GM19455 (cell line): Measurements from ENCODE around the gene DEDD.

Experiments used
- ATAC-seq: cut with Tn5 transposase; IDR thresholded peaks from one replicate; pipeline ENCODE4 v1.9.1; 2021; ENCODE audit not compliant: unreplicated experiment

DEDD gene

DNA sequence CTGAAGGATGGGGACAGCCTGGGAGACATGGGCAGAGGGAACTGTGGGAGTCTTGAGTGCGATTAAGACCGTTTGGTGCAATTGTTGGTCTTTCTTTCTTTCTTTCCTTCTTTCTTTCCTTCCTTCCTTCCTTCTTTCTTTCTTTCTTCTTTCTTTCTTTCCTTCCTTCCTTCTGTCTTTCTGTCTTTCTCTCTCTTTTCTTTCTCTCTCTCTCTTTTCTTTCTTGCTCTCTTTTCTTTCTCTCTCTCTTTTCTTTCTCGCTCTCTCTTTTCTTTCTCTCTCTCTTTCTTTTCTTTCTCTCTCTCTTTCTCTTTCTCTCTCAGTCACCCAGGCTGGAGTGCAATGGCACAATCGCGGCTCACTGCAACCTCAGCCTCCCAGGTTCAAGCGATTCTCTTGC is 37.2 kb downstream of the DEDD start:
- ATAC-seq: no peak

- ATAC-seq: no peak
Measured at GRCh38 chr1:161094481-161094880, 38.0 kb downstream of the DEDD start.

- ATAC-seq: no peak
Measured at GRCh38 chr1:161092621-161093028, 39.8 kb downstream of the DEDD start.

DNA sequence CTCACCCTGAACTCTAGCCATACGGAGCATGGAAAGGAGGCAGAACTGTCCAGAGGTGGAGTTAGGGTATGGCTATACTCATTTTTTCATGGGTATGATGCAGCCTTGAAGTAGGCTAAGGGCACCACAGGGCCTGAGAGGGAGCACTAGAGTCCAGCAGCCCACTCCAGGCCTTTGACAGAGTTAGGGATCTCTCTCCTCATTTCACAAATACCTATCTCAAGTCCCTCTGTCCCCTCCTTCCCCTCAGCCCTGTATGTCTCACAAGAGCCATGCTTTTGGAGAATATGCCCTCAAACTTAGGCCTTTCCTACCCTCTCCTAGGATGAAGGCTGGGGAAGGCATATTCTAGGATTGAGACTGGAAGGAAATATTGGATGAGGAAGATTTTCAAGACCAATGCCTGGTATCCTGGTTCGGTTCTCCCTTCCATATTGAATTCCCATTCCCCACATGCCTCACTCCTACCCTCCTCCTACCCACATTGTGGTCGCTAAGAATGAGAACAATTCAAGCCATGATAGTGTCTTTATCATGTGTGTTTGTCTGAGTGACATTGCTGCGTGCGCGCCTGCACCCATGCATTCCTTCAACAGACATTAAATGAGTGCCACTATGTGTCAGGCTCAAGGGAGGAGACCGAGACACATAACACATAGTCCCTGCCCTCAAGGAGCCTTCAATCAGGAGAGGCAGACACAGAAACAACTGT is 40.5 kb downstream of the DEDD start:
- no peak for ATAC-seq

DNA sequence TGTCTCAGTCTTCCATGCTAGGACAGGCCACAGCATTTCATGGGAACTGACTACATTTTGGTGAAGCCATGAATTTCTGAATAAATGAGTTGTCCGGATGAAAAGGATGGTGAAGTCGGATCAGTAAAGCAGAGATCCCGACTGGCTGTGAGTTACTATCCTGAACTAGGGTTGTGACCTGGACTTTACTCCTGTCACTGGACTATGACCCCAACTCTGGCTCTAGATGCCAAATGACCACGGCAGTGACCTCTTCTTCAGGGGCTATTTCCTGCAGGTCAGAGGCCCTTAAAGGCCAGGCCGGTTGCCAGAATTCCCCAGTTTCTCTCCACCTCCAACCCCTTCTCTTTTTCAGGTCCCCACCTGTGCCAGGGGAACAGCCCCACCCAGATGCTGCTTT is 41.4 kb downstream of the DEDD start:
- ATAC-seq: no peak

DNA sequence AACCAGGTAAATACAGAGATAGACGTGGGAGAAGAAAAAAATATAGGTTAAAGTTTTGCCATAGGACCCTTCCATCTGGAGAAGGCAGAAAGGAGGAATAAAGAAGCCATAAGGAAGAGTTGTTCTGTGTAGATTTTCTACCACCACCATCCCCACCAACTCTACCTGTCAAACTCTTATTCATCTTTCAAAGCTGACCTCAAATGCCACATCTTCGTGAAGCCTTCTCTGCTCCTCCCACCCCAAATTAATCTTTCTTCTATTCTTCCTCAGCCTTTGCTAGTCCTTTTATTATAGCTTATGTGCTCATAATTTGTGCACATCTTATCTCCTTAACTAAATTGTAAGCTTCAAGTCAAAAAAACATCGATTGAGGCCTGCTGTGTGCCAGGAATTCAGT is 41.9 kb downstream of the DEDD start:
- ATAC-seq: no peak

DNA sequence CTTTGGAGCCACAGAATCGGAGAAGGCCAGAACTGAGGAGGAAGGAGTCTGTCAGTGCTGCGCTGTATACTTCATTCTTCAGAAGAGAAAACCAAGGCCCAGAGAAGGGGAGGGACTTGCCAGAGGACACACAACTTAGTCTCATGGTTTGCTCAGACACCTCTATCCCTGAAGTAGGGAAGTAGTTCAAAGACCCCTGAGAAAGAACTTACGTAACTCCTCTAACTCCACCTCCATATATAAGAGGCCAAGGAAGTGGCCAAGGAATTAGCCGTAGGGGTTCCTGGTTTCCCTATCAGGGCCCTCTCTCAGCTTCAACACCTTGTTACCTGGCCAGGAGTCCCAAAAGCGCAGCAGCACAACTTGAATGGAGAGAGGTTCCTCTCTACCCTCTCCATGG is 42.5 kb downstream of the DEDD start:
- no peak for ATAC-seq

DNA sequence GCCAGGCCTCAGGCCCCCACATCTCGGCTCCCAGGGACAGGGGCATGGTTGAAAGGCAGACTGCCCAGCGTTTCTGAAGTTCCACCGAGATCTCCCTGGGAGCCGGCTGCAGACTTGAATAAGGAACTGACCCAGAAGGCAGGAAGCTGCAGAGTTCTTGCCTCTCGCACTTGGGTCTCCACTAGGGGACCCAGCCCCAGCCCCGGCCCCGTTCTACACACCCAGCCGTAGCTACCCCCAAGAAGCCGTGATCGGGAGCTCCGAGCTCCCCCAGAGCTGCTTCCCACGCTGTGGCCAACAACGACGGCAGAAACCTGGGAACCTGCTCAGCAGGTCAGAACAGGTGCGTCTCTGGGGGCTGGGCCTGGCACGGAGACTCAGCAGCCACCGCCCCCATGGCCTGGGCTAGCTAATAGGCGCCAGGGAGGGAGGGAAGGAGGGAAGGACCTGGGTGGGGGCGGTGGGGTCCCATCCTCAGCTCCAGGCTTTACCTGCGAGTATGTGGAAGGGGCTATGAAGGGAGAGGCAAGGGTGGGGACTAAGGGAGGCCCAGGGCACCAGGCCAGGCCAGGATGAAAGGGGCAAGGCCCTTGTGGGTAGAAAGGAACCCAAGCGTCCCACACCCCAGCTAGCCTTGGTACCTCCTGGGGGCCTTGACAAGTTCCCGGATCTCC is 43.1 kb downstream of the DEDD start, which contains the start of gene NECTIN4:
TSS of gene NECTIN4 (minus strand) at position 308 of the 674 bp plus-strand sequence. CDS start at position 46, 262 bp downstream.
- no peak for ATAC-seq

GRCh38 chr1:161088587-161089110 is 43.8 kb downstream of the DEDD start:
- no peak for ATAC-seq

DNA sequence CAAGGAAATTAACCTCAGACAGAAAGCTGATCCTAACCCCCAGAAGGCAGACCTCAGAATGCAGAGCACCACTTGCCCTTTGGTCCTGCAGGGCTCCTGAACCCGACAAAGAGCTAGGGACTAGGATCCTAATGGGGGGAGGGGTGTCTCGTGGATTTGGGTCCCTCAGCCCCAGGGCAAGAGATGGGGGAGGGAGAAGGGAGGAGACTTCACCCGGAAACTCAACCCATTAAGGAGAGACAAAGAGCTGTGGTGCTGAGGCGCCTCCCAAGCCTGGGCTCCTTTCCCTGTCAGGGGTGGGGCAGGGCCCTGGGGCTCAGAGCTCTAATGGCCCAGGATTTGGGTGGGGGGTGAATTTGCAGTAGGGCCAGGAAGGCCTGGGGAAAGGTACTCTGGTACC is 46.0 kb downstream of the DEDD start:
- no peak for ATAC-seq

DNA sequence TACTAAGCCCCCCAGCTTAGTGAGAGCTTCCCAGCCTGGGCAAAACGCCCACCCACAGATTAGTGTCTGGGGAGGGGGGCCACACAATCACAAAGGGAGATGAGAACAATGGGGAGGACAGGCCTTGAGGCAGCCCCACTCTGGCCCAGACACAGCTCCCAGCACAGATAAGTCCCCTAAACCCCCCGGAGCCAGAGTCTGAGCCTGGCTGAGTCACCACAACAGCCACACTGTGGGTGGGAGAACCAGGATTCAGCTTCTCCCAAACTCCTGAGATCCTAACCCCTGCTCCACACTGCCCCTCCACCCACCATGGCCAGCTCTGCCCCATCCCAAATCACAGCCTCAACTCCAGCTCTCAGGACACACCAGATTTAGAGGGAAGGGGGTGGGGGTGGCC is 47.3 kb downstream of the DEDD start:
- no peak for ATAC-seq

DNA sequence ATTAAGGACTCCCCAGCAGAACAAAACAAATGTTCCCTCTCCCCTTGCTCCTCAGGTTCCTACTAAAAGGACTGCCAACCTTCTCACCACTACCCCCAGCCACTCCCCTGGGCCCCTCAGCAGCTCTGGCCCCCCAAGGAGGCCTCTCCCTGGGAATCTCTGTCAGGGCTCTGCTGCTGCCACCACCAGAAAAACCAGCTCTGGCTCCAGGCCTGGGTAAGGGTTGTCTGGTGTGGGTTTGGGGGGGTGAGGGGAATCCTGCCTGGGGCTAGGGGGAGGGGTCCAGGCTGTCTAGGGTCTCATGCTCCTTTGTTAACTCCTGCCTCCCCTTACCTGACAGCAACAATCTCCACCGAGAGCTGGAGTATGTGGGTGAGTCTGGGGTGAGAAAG is 47.9 kb downstream of the DEDD start:
- no peak for ATAC-seq

DNA sequence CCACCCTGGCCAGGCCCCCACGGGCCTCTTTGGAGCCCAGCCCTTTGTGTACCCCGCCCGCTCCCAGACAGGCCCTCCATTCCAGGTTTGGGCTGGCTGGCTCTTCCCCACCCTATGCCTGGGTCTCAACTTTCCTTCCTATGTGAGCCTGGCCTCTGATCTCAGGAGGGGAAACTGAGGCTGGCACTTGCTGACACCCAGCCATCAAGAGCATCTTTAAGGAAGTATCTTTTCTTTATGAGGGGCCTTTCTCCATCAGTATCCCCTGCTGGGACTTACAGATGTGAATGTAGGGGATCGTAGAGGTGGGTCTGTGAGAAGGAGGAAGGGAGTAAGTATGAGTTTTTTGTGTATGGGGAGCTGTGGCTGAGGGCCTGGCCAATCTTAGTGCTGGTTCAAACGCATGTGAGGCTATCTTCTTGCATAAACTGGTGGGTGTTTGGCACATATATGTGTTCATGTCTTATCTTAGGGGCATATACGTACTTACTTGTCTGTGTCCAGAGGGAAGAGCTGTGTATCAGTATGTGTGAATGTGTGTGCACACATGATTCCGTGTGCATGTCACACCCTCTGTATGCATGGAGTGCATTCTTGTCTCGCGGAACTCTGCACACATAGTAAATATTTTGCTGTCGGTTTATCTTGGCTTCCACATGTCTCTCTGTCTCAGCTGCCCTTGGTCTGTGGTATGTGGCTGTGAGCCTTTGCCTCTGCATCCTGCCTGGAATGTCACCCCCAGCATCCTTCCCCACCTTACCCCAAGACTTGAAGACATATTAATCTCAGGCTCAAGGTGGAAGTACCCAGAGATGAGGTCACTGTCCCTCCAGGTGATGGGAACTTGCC is 48.5 kb downstream of the DEDD start:
- no peak for ATAC-seq

GRCh38 chr1:161082996-161083747 is 49.3 kb downstream of the DEDD start:
- ATAC-seq: no peak

- no peak for ATAC-seq
Measured at GRCh38 chr1:161082483-161082882, 50.0 kb downstream of the DEDD start.

- no peak for ATAC-seq
Measured at GRCh38 chr1:161081519-161081918, 50.9 kb downstream of the DEDD start.

GRCh38 chr1:161080441-161081405 is 51.7 kb downstream of the DEDD start:
- no peak for ATAC-seq

- no peak for ATAC-seq
Measured at GRCh38 chr1:161079436-161080110, 52.9 kb downstream of the DEDD start.

DNA sequence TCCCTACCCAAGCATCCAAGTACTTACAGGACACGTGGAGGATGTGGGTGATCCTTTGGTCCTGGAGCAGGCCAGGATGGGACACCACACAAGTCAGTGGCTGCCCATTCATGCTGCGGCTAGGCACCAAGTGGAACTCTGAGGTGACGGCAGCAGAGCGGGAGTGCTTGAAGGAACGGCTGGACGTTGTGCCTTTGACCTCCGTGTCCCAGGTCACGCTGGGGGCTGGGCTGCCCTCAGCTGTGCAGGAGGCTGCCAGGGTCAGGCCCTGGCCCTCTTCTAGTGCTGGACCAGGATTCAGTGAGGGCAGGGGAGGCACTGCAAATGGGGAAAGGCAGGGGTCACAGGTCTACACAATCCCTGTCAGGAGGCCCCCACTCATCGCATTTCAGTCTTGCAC is 55.0 kb downstream of the DEDD start:
- ATAC-seq: no peak
